ENCODE measurements around the gene TUBA1B.
"Not testable (repeated sequence)": the region's sequence is repeated elsewhere in the genome, so short reads cannot be mapped to it uniquely, and the experiment has no call there.

TUBA1B gene

GRCh38 chr12:49131051-49131893 is at the start of gene TUBA1B:
Gene TUBA1B, minus strand, starts transcription at chr12:49131395. Its CDS starts 95 bp downstream, at chr12:49131300.
- peak in 55 of 56 donors; percentile 51 to 95 (median 85) for DNase-seq

DNA sequence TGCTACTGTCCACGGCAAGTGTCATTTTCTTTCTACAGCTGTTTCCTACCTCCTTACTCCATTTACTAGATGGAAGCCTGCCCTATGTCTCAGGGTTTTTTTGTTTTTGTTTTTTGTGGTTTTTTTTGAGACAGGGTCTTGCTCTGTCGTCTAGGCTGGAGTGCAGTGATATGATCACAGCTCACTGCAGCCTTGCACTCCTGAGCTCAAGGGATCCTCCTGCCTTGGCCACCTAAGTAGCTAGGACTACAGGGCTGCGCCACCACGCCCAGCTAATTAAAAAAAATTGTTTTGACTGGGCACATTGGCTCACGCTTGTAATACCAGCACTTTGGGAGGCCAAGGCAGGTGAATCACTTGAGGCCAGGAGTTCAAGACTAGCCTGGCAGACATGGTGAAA is 43.0 kb upstream of the TUBA1B start:
- DNase-seq: no peak

- no peak for DNase-seq
Measured at GRCh38 chr12:49170924-49171323, 39.7 kb upstream of the TUBA1B start.

GRCh38 chr12:49165114-49165513 is 33.9 kb upstream of the TUBA1B start:
- no peak for DNase-seq

- not testable (repeated sequence) for DNase-seq
Measured at GRCh38 chr12:49161901-49162300, 30.7 kb upstream of the TUBA1B start.

DNA sequence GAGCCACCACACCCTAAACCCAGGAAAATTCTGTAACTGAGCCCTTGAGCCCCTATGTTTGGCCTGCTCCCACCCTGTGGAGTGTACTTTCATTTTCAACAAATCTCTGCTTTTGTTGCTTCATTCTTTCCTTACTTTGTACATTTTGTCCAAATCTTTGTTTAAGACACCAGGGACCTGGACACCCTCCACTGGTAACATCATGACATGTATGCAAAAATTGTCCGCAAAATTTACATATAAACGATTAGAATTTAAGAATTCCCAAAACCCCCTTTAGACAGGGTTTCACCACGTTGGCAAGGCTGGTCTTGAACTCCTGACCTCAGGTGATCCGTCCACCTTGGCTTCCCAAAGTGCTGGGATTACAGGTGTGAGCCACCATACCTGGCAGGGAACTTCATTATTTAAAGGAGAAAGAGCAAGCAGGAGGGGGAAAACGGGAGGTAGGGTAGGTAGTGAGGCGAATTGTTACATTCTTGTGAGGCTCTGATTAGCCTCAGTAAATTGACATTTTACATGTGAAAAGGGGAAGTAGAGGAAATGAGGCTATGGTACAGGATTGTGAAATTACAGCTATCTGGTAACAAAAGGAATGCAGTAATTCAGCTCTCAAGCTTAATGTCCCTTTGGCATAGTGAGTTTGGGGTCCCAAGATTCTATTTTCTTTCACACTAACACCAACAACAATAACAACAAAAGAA is 30.0 kb upstream of the TUBA1B start:
- DNase-seq: no peak

DNA sequence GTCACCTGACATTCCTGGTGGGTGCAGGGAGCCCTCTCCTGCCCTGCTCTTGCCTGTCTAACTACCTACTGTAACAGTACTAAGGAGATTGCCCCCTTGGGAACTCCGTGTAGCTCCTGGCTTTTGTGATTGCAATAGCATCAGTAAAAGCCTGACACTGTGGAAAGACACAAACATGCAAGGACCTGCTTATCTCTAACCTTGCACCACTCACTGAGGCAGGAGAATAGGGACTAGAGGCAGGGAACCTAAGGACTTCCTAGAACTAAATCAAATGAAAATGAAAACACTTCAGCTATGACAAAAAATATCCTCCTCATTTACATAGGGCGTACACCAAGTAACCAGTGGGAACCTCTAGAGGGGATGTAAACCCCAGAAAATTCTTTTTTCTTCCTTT is 29.2 kb upstream of the TUBA1B start:
- DNase-seq: no peak

GRCh38 chr12:49154221-49154620 is 23.0 kb upstream of the TUBA1B start:
- DNase-seq: no peak

GRCh38 chr12:49147384-49147783 is 16.2 kb upstream of the TUBA1B start:
- DNase-seq: no peak

- no peak for DNase-seq
Measured at GRCh38 chr12:49146406-49146805, 15.2 kb upstream of the TUBA1B start.

DNA sequence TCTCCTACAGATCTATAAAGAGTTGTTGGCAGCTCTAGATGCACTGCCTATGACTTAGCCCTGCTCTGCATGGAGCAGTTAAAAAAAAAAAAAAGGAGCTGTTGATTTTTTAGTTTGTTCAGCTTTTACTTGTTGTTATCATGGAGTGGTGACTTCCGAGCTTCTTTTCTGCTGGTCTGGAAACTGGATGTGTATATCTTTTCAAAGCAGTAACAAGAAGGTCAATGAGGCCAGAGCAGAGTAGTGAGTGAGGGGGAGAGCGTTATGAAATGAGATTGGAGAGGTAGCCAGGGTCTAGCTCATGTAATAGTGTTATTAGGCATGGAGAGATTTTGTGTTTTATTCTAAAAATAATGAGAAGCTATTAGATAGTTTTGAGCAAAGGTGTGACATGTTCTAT is 13.2 kb upstream of the TUBA1B start:
- DNase-seq: no peak

DNA sequence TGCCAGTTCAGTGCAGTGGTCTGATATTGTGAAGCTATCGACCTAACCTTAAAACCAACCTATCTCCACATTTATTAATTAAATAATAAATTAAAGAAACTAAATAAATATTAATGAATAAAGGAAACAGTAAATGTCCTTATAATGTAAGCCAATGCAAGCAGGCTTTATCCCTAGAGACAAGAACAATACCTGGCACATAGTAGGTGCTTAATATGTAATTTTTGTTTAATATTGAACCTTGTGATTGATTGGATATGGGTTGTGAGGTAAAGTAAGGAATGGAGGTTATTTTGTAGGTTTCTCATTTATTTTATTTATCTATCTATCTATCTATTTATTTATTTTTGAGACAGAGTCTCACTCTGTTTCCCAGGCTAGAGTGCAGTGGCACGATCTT is 7.8 kb upstream of the TUBA1B start:
- no peak for DNase-seq

DNA sequence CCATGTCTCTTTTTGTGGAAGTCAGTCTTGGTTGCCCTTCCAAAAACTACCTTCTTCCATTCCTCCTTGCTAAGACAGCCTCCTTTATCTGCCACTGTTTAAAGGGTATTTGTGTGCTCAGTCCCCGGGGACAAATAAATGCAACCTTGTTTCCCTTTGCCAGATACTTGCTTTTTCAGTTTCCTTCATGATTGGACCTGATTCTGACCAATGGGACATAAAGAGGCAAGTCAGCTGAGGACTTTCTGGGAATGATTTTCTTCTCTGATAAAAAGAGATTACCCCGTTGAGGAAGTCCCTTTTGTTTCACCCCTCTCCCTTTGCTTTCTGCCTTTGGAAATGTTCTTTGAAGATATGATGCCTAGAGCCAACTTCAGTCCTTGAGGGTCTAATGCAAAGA is 7.4 kb upstream of the TUBA1B start:
- DNase-seq: no peak

GRCh38 chr12:49137476-49137875 is 6.3 kb upstream of the TUBA1B start:
- DNase-seq: no peak

DNA sequence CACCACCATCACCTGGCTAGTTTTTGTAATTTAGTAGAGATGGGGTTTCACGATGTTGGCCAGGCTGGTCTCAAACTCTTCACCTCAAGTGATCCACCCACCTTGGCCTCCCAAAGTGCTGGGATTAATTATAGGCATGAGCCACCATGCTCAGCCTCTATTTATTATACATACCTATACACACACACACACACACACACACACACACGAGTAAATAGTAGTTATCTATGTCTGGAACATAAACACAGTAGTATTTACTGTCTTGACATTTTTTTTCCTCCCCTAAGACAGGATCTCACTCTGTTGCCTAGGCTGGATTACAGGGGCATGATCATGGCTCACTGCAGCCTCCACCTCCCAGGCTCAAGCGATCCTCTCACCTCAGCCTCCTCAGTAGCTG is 5.8 kb upstream of the TUBA1B start:
- DNase-seq: not testable (repeated sequence)

- no peak for DNase-seq
Measured at GRCh38 chr12:49133590-49133989, 2.4 kb upstream of the TUBA1B start.

- DNase-seq: no peak
Measured at GRCh38 chr12:49133014-49133413, 1.8 kb upstream of the TUBA1B start.

- peak in 3 of 56 donors; percentile 3 to 7 (median 7) for DNase-seq
Measured at GRCh38 chr12:49131894-49132461, 783 bp upstream of the TUBA1B start.

GRCh38 chr12:49130151-49131050 is 794 bp downstream of the TUBA1B start:
- DNase-seq: peak in 55 of 56 donors; percentile 52 to 93 (median 83)

DNA sequence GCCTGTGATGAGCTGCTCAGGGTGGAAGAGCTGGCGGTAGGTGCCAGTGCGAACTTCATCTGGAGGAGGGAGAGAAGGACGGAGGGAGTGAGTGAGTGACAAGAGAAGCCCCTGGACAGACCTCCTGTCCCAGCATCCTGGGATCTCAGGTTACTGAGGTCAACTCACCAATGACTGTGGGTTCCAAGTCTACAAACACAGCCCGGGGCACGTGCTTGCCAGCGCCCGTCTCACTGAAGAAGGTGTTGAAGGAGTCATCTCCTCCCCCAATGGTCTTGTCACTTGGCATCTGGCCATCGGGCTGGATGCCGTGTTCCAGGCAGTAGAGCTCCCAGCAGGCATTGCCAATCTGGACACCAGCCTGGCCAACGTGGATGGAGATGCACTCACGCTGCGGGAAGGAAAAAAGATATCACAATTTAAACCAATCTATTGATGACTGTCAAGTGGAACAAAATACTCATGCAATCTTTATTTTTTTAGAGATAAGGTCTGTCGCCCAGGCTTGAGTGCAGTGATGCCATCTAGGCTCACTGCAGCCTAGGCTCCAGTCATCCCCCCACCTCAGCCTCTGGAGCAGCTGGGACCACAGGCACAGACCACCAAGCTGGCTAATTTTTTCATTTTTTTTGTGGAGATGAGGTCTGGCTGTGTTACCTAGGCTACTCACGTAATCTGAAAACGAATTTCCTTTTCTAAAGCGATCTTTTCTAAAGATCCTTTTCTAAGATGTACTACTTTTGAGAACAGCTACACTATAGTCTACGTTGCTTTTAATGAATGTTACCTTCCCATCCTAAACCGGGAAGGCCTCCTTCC is 1.7 kb downstream of the TUBA1B start:
- peak in 1 of 56 donors; percentile 9 for DNase-seq

Data from nucleus accumbens (tissue), 56 donors.